ENCODE measurements around the gene DTHD1.

DTHD1 gene

GRCh38 chr4:36330796-36331195 is 49.4 kb downstream of the DTHD1 start:
- no peak for ATAC-seq (replicated peaks)
- Mint-ChIP-seq H3K27ac (no peak overlapping the region), H3K36me3 (no peaks in the 10 kb centered on the region), H3K27me3 (no peaks in the 10 kb centered on the region), H3K9me3 (no peaks in the 10 kb centered on the region), H3K4me3 (no peak overlapping the region), H3K4me1 (peaks cover 19 to 40% of the 10 kb centered on the region in 2 donors)
- DNase-seq, result no peak

DNA sequence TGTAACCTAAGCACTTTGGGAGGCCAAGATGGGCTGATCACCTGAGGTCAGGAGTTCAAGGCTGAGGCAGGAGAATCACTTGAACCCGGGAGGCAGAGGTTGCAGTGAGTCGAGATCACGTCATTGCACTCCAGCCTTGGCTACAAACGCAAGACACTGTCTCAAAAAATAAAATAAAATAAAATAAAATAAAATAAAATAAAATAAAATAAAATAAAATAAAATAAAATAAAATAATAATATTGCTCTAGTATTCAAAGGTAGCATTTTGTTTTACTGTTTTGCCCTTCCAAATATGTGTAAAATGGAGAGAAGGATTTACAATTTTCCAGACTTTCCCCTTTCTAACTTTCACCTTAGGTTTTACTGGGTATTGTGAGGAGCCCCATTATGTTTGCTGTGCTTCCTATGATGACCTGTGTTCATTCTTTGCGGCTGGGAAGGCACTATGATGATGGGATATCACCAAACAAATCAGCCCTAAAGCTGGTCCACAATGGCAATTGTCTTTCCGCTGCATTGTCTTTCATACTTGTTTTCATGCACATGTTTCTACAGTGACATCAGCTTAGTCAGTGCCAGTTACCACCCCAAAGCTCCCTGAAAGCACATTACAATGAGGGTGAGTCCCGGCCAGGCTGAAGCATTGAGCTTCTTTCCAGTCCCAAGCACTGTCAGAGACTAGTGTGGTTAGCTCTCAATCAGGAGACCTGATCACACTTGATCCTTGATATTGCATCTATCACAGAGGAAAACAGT is 50.8 kb downstream of the DTHD1 start:
- H3K9me3 Mint-ChIP-seq, result no peaks in the 10 kb centered on the region
- ATAC-seq (replicated peaks) (peak; percentile 74 to 80), DNase-seq (no peak)
- no peaks in the 10 kb centered on the region for H3K27me3 Mint-ChIP-seq
- H3K4me3 Mint-ChIP-seq, result peak overlapping the region in 1 of 2 donors; percentile 14
- no peaks in the 10 kb centered on the region for H3K36me3 Mint-ChIP-seq
- peak overlapping the region; percentile 94 for H3K27ac Mint-ChIP-seq
- peaks cover 13 to 36% of the 10 kb centered on the region in 2 donors for H3K4me1 Mint-ChIP-seq

GRCh38 chr4:36332782-36333131 is 51.3 kb downstream of the DTHD1 start:
- ATAC-seq (replicated peaks), result peak; percentile 90 to 93
- H3K36me3 Mint-ChIP-seq, result no peaks in the 10 kb centered on the region
- peaks cover 12 to 31% of the 10 kb centered on the region in 2 donors for H3K4me1 Mint-ChIP-seq
- no peaks in the 10 kb centered on the region for H3K27me3 Mint-ChIP-seq
- no peaks in the 10 kb centered on the region for H3K9me3 Mint-ChIP-seq
- H3K27ac Mint-ChIP-seq, result peak overlapping the region; percentile 94
- no peak for DNase-seq
- H3K4me3 Mint-ChIP-seq, result no peak overlapping the region

DNA sequence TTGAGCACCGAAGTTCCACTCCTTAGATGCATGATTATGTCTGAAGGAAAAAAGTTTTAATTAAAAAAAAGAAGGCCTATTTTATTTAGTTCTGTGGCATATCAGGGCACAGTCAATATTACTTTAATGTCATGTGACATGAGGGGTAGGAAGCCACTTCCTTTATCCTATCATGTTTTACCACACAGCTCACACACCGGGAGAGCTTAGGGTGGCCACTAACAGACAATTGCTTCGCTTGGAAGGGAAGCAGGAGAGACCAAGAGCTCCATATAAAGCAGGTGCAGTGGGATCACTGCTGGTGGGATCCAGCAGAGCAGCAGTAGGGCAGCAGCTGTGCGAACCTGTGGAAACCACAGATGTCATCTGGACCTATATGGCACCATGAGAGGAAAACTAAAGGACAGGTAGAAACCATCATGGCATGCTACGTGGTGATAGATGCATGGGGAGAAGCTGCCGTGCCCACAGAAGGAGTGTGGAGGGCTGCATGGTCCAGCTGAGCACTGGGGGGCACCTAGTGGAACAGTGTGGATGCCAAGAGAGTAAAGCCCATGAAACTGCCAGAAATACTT is 52.0 kb downstream of the DTHD1 start:
- Mint-ChIP-seq H3K9me3 (no peaks in the 10 kb centered on the region), H3K36me3 (no peaks in the 10 kb centered on the region), H3K4me3 (no peak overlapping the region), H3K27ac (no peak overlapping the region), H3K4me1 (peaks cover 8 to 24% of the 10 kb centered on the region in 2 donors), H3K27me3 (no peaks in the 10 kb centered on the region)
- no peak for ATAC-seq (replicated peaks)
- DNase-seq, result no peak

DNA sequence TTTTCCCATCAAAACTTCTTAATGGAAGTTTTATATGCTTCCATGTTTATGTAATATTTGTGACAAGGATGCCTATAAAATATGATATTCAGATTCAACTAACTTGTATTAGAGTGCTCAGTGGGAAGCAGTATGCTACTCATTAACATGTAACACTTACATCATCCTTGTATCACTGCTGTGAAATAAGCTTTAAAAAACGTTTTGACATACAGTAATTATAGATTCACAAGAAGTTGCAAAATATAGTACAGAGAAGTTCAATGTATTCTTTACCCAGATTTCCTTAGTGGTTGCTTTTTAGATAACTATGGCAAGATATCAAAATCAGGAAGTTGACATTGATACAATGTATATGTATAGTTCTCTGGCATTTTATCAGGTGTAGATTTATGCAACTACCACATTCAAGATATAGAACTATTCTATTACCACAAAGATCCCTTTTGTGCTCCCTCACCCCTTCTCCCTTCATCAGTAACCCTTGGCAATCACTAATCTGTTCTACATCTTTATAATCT is 56.3 kb downstream of the DTHD1 start:
- Mint-ChIP-seq H3K4me3 (no peak overlapping the region), H3K4me1 (peaks cover 4 to 14% of the 10 kb centered on the region in 2 donors), H3K36me3 (no peaks in the 10 kb centered on the region), H3K27me3 (no peaks in the 10 kb centered on the region), H3K27ac (no peak overlapping the region), H3K9me3 (no peaks in the 10 kb centered on the region)
- no peak for DNase-seq
- no peak for ATAC-seq (replicated peaks)

GRCh38 chr4:36338973-36339372 is 57.6 kb downstream of the DTHD1 start:
- ATAC-seq (replicated peaks) (no peak), DNase-seq (no peak)
- H3K36me3 Mint-ChIP-seq, result no peaks in the 10 kb centered on the region
- H3K27me3 Mint-ChIP-seq, result no peaks in the 10 kb centered on the region
- H3K27ac Mint-ChIP-seq, result no peak overlapping the region
- H3K9me3 Mint-ChIP-seq, result no peaks in the 10 kb centered on the region
- H3K4me1 Mint-ChIP-seq, result peaks cover 0 to 9% of the 10 kb centered on the region in 2 donors
- no peak overlapping the region for H3K4me3 Mint-ChIP-seq

DNA sequence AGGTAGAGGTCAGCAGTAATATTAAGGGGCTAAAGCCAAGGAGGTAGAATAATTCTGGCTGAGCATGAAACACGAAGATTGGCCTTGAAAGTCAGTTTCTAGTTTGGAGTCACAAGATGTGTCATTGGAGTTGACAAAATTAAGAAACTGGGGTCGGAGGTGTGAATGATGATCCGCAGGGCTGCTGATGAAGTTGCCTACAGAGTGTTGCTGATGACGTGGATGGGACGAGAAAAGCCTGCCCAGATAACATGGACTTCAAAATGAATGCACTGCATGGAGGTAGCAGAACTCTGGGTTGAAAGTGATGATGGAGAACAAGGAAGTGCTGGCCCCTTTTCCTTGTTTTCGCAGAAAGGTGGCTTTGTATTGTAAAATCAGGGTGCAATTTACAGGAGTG is 60.5 kb downstream of the DTHD1 start:
- ATAC-seq (replicated peaks) (no peak), DNase-seq (no peak)
- Mint-ChIP-seq H3K27me3 (no peaks in the 10 kb centered on the region), H3K4me3 (no peak overlapping the region), H3K9me3 (no peaks in the 10 kb centered on the region), H3K27ac (no peak overlapping the region), H3K4me1 (peaks cover 5 to 11% of the 10 kb centered on the region in 2 donors), H3K36me3 (no peaks in the 10 kb centered on the region)

DNA sequence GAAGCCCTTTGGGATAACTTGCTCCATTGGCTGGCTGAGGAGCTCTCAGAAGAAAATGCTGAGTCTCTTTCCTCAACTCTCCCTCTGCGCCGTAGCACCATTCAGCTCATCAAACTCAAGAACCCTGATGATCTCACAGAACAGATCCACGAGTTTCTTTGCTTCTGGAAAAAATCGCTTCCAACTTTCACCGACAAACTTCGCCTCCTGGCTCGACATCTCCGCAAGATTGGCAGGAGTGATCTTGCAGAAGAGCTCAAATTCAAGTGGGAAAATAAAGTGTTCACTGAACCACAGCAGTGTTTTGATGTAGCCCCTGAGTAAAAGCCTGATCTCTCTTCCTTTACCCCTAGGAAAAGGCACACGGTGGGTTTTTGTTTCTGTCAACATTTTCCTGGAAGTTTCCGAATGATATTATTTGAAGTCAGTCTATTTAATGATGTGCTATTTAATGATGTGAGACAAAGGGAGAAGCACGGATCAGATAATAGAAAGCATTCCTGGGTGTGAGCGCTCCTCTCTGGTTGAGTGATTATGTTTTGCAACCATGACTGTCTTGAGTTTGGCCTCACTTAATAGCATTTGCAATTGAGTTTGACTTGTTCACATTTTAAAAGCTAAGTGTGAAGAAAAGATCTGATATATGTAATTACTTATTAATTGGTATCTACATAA is 62.2 kb downstream of the DTHD1 start:
- Mint-ChIP-seq H3K4me1 (peaks cover 9 to 15% of the 10 kb centered on the region in 2 donors), H3K9me3 (no peaks in the 10 kb centered on the region), H3K27me3 (no peaks in the 10 kb centered on the region), H3K4me3 (no peak overlapping the region), H3K27ac (no peak overlapping the region), H3K36me3 (no peaks in the 10 kb centered on the region)
- ATAC-seq (replicated peaks) (no peak), DNase-seq (no peak)

- Mint-ChIP-seq H3K4me1 (peaks cover 24 to 37% of the 10 kb centered on the region in 2 donors), H3K27me3 (no peaks in the 10 kb centered on the region), H3K27ac (peak overlapping the region; percentile 91), H3K36me3 (no peaks in the 10 kb centered on the region), H3K4me3 (peak overlapping the region; percentile 19 to 53), H3K9me3 (no peaks in the 10 kb centered on the region)
- DNase-seq (peak; percentile 52), ATAC-seq (replicated peaks) (peak; percentile 96 to 97)
These were observed 67.1 kb downstream of the DTHD1 start for GRCh38 chr4:36348403-36348938.

DNA sequence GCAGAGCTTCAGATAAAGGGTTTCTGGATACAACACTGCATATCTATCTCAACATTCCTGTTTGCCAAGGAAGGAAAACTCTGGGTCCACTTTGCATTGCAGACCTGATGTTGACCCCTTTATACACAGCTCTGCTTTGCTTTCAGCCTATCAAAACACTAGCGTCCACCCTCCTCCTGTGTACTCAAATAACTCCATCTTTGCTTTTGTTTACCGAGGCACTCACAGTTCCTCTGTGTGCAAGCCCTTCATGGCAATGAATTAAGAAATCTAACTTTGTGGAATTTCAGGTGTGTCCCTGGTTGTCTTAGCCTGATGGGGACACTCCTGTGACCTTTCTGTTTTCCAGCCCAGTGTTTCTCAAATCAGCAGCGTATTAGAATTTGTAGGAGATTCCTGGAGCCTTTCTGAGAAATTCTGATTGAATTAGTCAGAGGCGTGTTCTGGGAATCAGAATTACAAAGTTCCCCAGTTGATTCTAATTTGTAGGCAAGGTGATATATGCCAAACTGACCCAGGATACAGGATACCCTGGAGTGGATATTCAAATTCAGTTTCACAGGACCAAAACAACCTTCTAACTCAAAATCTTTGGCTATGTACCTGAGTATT is 68.6 kb downstream of the DTHD1 start:
- H3K27me3 Mint-ChIP-seq, result no peaks in the 10 kb centered on the region
- H3K36me3 Mint-ChIP-seq, result no peaks in the 10 kb centered on the region
- no peak overlapping the region for H3K27ac Mint-ChIP-seq
- H3K9me3 Mint-ChIP-seq, result no peaks in the 10 kb centered on the region
- no peak overlapping the region for H3K4me3 Mint-ChIP-seq
- ATAC-seq (replicated peaks), result no peak
- DNase-seq, result no peak
- H3K4me1 Mint-ChIP-seq, result peaks cover 24 to 37% of the 10 kb centered on the region in 2 donors

DNA sequence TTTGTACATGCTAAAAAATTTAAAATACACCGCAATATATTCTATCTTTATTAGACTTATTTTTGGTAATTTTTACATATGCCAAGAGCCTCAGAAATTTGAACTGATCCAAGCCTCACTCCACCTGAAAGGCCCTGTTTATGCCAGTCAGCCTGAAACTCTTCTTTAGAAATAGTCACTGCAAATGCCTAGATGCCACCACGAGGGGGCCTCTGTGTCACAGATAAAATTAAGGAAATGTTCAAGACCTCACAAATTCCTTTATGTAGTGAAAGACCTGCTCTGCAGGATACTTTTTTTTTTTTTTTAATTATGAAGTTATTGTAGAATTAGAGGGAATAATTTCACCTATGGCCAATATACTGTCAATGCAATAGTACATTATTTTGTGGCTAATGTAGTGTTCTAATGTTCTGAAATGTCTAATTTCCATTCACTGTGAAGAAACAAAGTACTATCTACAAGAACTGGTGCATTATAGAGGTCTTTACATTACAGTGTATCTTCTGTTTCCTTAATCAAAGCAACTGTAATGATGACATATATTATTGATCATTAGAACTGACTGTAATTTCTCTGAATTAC is 69.8 kb downstream of the DTHD1 start:
- Mint-ChIP-seq H3K9me3 (no peaks in the 10 kb centered on the region), H3K4me1 (peaks cover 21 to 32% of the 10 kb centered on the region in 2 donors), H3K4me3 (no peak overlapping the region), H3K27ac (no peak overlapping the region), H3K27me3 (no peaks in the 10 kb centered on the region), H3K36me3 (no peaks in the 10 kb centered on the region)
- DNase-seq (peak; percentile 50), ATAC-seq (replicated peaks) (peak; percentile 43 to 47)

DNA sequence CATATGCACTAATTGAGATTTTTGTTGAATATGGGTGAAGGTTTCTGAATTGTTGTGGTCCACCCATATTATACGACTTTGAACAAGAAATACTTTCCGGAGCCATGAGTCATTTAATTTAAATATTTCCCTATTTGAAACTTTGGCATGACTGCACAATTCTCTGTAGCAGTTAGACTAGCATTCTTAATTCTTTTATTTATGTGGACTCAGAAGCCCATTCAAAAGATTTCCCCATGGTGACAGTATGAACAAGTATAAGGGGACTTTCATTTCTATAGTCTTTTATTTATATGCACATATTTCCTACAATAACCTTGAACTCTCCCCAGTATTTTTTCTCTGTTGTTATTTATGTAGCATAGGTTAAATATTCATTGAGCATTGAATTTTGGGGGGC is 72.6 kb downstream of the DTHD1 start:
- Mint-ChIP-seq H3K9me3 (no peaks in the 10 kb centered on the region), H3K27me3 (no peaks in the 10 kb centered on the region), H3K4me1 (peaks cover 14 to 19% of the 10 kb centered on the region in 2 donors), H3K4me3 (no peak overlapping the region), H3K27ac (no peak overlapping the region), H3K36me3 (no peaks in the 10 kb centered on the region)
- DNase-seq, result no peak
- no peak for ATAC-seq (replicated peaks)

DNA sequence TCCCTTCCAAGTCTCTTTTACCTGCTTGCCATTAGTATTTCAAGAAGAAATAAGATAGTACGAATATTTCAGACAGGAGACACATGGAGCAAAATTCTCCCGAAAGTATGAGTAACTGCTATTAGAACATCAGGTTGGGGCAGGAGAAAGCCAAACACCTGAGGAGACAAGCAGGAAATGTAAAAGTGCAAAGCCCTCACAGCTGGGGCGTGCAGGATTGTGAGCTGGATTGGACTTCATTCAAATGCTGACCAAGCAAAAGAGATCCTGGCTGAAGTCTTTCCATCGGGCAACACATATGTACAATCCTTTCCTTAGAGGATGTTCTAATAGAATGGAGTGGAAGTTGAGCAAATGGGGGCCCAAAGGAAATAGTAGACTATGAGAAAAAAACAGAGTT is 76.8 kb downstream of the DTHD1 start:
- H3K4me1 Mint-ChIP-seq, result no peaks in the 10 kb centered on the region
- H3K4me3 Mint-ChIP-seq, result no peak overlapping the region
- H3K9me3 Mint-ChIP-seq, result no peaks in the 10 kb centered on the region
- H3K27me3 Mint-ChIP-seq, result no peaks in the 10 kb centered on the region
- no peak for DNase-seq
- H3K36me3 Mint-ChIP-seq, result no peaks in the 10 kb centered on the region
- ATAC-seq (replicated peaks), result no peak
- H3K27ac Mint-ChIP-seq, result no peak overlapping the region

DNA sequence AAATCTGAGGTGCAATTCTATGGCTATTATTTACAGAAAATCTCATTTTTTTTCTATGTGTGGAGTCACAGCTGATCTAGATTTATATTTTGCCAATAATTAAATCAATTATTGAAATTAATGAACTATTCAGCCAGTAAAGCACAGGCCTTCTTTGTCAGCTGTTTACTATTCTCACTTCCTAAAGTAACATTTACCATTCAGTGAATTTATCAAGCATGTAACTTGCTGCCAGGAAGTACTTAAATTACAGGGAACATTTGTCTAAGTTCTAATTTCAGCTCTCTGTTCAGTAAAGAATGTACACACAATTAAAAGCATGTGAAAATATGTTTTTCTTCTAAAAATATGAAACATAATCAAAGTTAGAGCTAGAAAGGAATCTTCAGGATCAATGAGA is 79.3 kb downstream of the DTHD1 start:
- Mint-ChIP-seq H3K9me3 (no peaks in the 10 kb centered on the region), H3K4me3 (no peak overlapping the region), H3K27me3 (no peaks in the 10 kb centered on the region), H3K27ac (no peak overlapping the region), H3K4me1 (no peaks in the 10 kb centered on the region), H3K36me3 (no peaks in the 10 kb centered on the region)
- ATAC-seq (replicated peaks), result no peak
- no peak for DNase-seq

Data from stimulated activated naive B cell treated with anti-CD40 and anti-IgM and Interleukin-4, amounts not matched to agents 10 μg/mL and 1 μg/mL and 100 μg/mL, for 72 hours (primary cell).